IMR-90 (cell line): ENCODE data around the gene SPEF2.

Experiments
- CHD1 ChIP-seq: IDR thresholded peaks from 2 replicates; pipeline ENCODE4 v1.6.1; 2012; ENCODE audit warnings: low read depth, low read length, improper control_type of control experiment
- POLR2A ChIP-seq: IDR thresholded peaks from 2 replicates; pipeline ENCODE4 v1.6.1; 2012; ENCODE audit warnings: mild to moderate bottlenecking, low read depth, low read length
- TF ChIP-seq, protein P1 (sequence below): conservative IDR thresholded peaks from 2 replicates; pipeline ENCODE4 v1.5.1; 2012; ENCODE audit warnings: mild to moderate bottlenecking, low read depth, low read length, improper control_type of control experiment

DNA sequence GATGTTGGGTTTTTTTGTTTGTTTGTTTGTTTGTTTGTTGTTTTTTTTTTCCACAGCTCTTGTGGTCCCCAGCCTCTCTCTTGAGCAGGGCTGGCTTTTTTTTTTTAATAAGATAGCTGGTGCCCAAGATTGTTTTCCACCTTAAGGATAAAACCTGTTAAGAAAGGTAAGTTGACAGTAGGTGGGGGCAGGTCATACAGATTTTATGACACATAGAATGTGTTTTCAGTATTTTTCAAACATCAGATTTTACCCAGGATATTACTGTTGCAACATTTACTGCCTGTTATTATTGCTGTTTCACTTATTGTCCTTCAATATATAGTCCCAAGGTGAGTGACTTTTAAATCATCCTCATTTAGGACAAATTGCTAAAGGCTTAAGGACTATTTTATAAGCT lies 235.1 kb downstream of the SPEF2 start:
- TF ChIP-seq, protein P1, sequence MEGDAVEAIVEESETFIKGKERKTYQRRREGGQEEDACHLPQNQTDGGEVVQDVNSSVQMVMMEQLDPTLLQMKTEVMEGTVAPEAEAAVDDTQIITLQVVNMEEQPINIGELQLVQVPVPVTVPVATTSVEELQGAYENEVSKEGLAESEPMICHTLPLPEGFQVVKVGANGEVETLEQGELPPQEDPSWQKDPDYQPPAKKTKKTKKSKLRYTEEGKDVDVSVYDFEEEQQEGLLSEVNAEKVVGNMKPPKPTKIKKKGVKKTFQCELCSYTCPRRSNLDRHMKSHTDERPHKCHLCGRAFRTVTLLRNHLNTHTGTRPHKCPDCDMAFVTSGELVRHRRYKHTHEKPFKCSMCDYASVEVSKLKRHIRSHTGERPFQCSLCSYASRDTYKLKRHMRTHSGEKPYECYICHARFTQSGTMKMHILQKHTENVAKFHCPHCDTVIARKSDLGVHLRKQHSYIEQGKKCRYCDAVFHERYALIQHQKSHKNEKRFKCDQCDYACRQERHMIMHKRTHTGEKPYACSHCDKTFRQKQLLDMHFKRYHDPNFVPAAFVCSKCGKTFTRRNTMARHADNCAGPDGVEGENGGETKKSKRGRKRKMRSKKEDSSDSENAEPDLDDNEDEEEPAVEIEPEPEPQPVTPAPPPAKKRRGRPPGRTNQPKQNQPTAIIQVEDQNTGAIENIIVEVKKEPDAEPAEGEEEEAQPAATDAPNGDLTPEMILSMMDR, result no peak
- TF ChIP-seq CHD1 (no peak), POLR2A (no peak)
